NCI-H2171 treated with DMSO at 0.1 percent for 48 hours (cell line): Measurements from ENCODE around the gene PIGV.
"Not testable (repeated sequence)": the region's sequence is repeated elsewhere in the genome, so short reads cannot be mapped to it uniquely, and the experiment has no call there.

Source experiments
- DNase-seq: peaks from one replicate; lab custom pipeline; 2025; lab: John Stamatoyannopoulos, UW

The PIGV gene

DNA sequence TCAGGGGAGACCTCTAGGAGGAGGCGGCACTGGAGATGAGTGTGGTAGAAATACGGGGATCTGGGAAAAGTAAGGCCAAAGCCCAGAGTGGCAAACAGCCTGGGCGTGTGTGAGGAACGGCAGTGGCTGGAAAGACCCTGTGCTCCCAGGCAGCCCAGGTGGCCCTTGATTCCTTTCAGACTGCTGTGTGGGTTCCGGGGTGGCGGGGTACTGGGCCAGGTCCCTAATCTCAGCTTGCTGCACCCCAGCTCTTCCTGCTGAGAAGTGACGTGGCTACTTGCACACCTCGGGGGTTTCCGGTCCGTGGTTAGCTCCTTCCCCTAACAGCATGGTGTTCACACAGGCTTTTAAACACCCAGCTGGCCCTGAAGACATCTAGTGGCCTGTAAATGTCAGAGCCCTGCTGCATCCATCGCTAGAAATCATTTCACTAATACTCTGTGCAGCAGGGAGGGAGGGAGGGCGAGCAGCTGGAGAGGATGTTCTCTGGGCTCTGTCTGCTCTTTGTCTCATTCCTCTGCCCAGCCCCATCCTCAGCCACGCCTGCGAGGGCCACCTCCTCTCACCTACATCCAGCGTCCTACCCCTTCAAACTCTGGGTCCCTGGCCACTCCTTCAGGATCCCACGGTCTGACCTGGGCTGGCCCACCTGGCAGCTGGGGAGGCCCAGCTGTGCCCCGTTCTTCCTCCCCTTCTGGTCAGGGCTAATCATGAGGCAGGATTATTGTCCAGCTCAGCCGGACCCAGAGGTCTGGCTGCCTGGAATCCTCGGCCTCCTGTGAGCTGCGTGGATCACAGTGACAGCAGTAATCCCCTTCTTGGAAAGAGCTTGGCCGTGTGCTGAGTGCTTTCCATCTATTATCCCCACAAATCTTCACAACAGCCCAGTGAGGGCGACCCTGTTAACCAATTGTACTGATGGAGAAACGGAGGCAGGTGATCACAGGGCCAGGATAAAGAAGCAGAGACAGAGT lies 46.0 kb downstream of the PIGV start:
- DNase-seq = no peak

DNA sequence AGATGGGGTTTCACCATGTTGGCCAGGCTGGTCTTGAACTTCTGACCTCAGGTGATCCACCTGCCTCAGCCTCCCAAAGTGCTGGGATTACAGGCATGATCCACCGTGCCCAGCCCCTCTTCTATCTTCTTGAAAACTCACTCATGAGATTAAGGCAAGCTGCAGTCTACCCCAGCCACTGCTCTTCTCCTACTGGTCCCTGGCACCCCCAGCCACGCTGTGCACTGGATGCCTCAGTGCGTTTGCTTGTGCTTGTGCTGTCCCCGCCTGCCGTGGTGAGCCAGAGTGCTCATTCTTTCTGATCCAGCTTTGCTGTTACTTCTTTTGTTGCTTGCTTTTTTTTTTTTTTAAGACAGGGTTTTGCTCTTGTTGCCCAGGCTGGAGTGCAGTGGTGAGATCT lies 49.9 kb downstream of the PIGV start:
- DNase-seq = not testable (repeated sequence)

DNA sequence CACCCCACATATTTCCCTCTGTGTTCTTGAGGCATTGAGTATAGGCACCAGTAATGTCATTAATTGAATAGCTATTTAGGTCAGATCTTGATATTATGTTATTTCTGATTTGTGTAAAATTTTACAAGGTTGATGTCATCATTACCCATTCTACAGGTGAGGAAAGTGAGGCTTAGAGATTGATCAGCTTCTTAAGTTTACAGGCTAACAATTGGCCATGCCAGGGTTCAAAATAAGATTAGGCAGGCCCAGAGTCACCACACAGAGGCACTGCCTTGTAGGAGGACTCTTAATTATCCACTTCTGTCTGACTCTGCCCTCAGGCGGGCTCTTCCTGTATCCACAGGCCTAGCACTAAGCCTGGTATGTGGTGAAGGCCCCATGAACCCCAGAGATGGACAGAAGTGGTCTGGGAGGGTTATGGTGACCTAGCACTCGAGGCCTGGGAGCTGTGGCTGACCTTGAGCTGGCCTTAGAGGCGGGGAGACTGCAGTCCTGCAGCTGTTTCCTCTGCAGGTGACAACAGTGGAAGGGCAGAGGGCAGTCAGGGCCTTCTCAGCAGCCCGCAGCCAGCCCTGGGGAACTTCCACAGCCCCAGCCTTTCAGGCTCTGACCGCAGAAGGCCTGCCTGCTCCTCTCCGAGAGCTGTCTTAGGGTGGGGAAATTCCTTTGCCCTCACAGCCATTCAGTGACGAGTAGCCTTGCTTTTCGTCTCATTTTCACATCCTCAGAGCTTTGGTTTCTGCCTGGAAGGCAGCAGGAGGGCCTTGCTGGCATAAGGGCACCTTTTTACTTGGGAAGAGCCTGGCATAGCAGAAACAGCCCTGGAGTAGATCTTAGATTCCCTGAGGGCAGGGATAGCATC lies 51.0 kb downstream of the PIGV start:
- no peak for DNase-seq

DNA sequence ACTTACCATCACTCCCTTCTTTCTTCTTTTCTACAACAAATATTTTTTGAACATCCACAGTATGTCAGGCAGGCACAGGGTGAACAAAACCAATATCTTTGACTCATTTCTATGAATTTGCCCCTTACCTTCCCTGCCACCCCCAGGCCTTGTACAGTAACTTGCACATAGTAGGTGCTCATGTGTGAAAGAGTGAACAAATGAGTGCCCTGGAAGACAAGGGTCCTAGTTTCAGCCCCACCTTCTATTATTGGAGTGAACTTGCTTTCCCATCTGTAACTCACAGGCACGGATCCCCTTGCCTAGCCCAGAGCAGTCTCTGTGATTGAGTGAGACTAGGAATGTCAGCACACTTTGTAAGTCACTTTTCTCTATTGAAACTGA lies 51.6 kb downstream of the PIGV start:
- no peak for DNase-seq

DNA sequence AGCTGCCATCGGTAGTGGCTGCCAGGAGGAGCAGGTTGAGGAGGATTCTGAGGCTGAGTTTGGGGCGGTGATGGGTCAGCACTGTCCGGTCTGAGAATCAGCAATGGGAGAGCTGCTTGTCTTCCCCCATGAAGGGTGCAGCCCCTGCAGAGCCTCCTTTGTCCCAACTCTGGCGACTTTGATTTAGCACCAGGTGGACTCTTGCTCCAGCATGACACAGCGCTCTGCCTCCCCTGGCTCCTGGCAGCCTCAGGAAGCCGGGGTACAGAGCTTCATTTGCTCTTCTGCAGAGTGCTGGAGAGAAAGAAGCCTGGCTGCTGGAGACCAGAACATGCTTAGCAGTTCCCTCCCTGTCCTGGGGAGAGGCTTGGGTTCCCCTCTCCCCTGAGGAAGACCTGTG lies 52.0 kb downstream of the PIGV start:
- no peak for DNase-seq

DNA sequence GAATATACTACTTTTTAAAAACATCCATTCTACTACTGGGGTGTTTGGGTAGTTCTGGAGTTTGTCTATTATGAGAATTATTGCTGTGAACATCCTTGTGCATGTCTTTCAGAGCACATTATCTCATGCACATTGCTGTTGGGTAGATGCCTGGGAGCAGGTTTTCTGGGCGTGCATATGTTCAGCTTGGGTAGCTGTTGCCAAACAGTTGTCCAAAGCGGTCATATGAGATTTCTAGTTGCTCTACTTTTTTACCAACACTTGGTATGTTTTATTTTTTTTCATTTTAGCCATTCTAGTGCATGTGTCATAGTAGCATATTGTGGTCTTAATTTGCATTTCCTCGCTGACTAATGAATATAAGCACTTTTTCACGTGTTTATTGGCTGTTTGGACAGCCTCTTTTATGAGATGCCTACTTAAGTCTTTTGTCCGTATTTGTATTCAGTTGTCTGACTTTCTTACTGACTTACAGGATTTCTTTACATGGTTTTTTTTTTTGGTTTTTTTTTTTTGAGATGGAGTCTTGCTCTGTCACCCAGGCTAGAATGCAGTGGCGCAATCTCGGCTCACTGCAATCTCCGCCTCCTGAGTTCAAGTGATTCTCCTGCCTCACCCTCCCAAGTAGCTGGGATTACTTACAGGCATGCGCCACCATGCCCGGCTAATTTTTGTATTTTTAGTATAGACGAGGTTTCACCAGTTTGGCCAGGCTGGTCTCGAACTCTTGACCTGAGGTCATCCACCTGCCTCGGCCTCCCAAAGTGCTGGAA lies 56.9 kb downstream of the PIGV start:
- no peak for DNase-seq

GRCh38 chr1:26847826-26848225 lies 60.1 kb downstream of the PIGV start:
- DNase-seq = not testable (repeated sequence)
